GM12878 (cell line): Measurements from ENCODE around the gene EYS. TPM values are rescaled to one million over a fixed set of nuclear protein-coding genes. Genes with fewer than 3 reads are reported as not detected.

Source experiments
- ATAC-seq: fragments of 200-7000 bp; cut with Tn5 transposase; 3 replicates; pipeline ENCODE4 v1.9.1; 2020; ENCODE audit warnings: mild to moderate bottlenecking, moderate library complexity
- BruUV-seq: library from RNA; stranded (reverse); fragments of 400-500 nt; replicated peaks from 2 replicates; lab custom pipeline; 2021; lab: Mats Ljungman, UMichigan
- CTCF ChIA-PET: fragments of 300-600 bp; sonication (Branson Sonifier 250); formaldehyde crosslinking; extraction: SDS; loops from one replicate; lab custom pipeline; 2021; ENCODE audit warnings: inconsistent platforms; lab: Yijun Ruan, JAX
- POLR2A ChIA-PET: fragments of 350-600 bp; formaldehyde crosslinking; extraction: SDS; loops from one replicate; lab custom pipeline; 2021; ENCODE audit warnings: inconsistent platforms; lab: Charles Lee
- RAD21 ChIA-PET: fragments of 300-600 bp; sonication (Branson Sonifier 250); formaldehyde crosslinking; loops from one replicate; lab custom pipeline; 2023; ENCODE audit warnings: antibody characterized with exemption; ENCODE audit not compliant: unreplicated experiment; lab: Charles Lee
- SMC1A ChIA-PET: fragments of 300-600 bp; sonication (Branson Sonifier 250); formaldehyde crosslinking; loops from one replicate; lab custom pipeline; 2023; ENCODE audit not compliant: unreplicated experiment, uncharacterized antibody; lab: Charles Lee
- DNase-seq: peaks from one replicate; pipeline ENCODE4 v3.0.0-alpha.2; 2011; ENCODE audit warnings: low read depth, low spot score
- FAIRE-seq: peaks from 3 replicates; lab custom pipeline; 2011; peaks lifted over from hg19 to GRCh38; lab: Jason Lieb, UNC
- H2AFZ ChIP-seq: 2 replicates; pipeline ENCODE4 v1.6.0; 2011; ENCODE audit warnings: low read depth, low read length, control low read depth; ENCODE audit not compliant: control insufficient read depth
- H3K27ac ChIP-seq: 2 replicates; pipeline ENCODE4 v1.5.1; 2011; ENCODE audit warnings: control low read depth; ENCODE audit not compliant: control insufficient read depth, insufficient read depth
- H3K27me3 ChIP-seq, 2 experiments: replicated peaks in 1 of 2; 2 replicates each; pipeline versions ENCODE4 v1.6.0 to v1.6.1; 2011; ENCODE audit warnings: low read length in 1 of 2; ENCODE audit not compliant: control insufficient read depth in 2 of 2, insufficient read depth in 2 of 2
- H3K36me3 ChIP-seq, 2 experiments: 2 replicates each; pipeline ENCODE4 v1.5.1; 2011; ENCODE audit warnings: low read length in 1 of 2; ENCODE audit not compliant: control insufficient read depth in 2 of 2, insufficient read depth in 2 of 2
- H3K4me1 ChIP-seq: 2 replicates; pipeline ENCODE4 v1.6.1; 2011; ENCODE audit warnings: mild to moderate bottlenecking, low read length, moderate library complexity, mixed read lengths; ENCODE audit not compliant: control insufficient read depth, insufficient read depth
- H3K4me2 ChIP-seq: 2 replicates; pipeline ENCODE4 v1.6.0; 2011; ENCODE audit warnings: control low read depth; ENCODE audit not compliant: control insufficient read depth, insufficient read depth
- H3K4me3 ChIP-seq: fragments of 200-600 bp; sonication (generic); 2 replicates; pipeline ENCODE4 v1.5.1; 2016
- H3K79me2 ChIP-seq: 2 replicates; pipeline ENCODE4 v1.6.0; 2011; ENCODE audit warnings: low read length; ENCODE audit not compliant: control insufficient read depth, insufficient read depth
- H3K9ac ChIP-seq: 2 replicates; pipeline ENCODE4 v1.8.0; 2011; ENCODE audit warnings: low read length, control low read depth, mixed read lengths; ENCODE audit not compliant: control insufficient read depth, insufficient read depth
- H3K9me3 ChIP-seq: replicated peaks from 3 replicates; pipeline ENCODE4 v1.5.1; 2011; ENCODE audit warnings: mild to moderate bottlenecking, low read length; ENCODE audit not compliant: control insufficient read depth, insufficient read depth
- H4K20me1 ChIP-seq: 2 replicates; pipeline ENCODE4 v1.6.0; 2011; ENCODE audit not compliant: control insufficient read depth, insufficient read depth
- BHLHE40 ChIP-seq, 2 experiments: fragments of 450-650 bp in 1 of 2; IDR thresholded peaks; 2 replicates each; pipeline ENCODE4 v1.6.1; 2011 to 2017; ENCODE audit warnings: low read depth in 2 of 2, borderline replicate concordance in 1 of 2, improper control_type of control experiment in 1 of 2, low read length in 1 of 2, mild to moderate bottlenecking in 1 of 2
- CEBPB ChIP-seq, 2 experiments: fragments of 150-350 bp in 1 of 2; IDR thresholded peaks; 2 replicates each; pipeline ENCODE4 v1.6.1; 2012 to 2014; ENCODE audit warnings: low read depth in 2 of 2, low read length in 2 of 2, borderline replicate concordance in 1 of 2, inconsistent platforms in 1 of 2
- ESRRA ChIP-seq: IDR thresholded peaks from 2 replicates; pipeline ENCODE4 v1.6.1; 2012; ENCODE audit warnings: mild to moderate bottlenecking, low read length, improper control_type of control experiment
- HDAC6 ChIP-seq: fragments of 200-600 bp; sonication (generic); IDR thresholded peaks from one replicate; pipeline ENCODE4 v1.8.0; 2017; ENCODE audit warnings: antibody characterized with exemption; ENCODE audit not compliant: unreplicated experiment
- IRF3 ChIP-seq: fragments of 450-650 bp; IDR thresholded peaks from 2 replicates; pipeline ENCODE4 v1.6.1; 2014; ENCODE audit warnings: mild to moderate bottlenecking
- MEF2B ChIP-seq: fragments of 450-650 bp; IDR thresholded peaks from 2 replicates; pipeline ENCODE4 v1.6.1; 2018; ENCODE audit warnings: mild to moderate bottlenecking, moderate library complexity; ENCODE audit not compliant: partially characterized antibody, poor library complexity, severe bottlenecking
- NFIC ChIP-seq: IDR thresholded peaks from 2 replicates; pipeline ENCODE4 v1.6.1; 2012; ENCODE audit warnings: low read depth, mild to moderate bottlenecking, inconsistent platforms, low read length, moderate library complexity
- PML ChIP-seq: IDR thresholded peaks from 2 replicates; pipeline ENCODE4 v1.6.1; 2012; ENCODE audit warnings: low read length, inconsistent platforms
- POLR2AphosphoS2 ChIP-seq: IDR thresholded peaks from 2 replicates; pipeline ENCODE4 v1.6.1; 2011; ENCODE audit warnings: low read depth, mild to moderate bottlenecking, low read length, improper control_type of control experiment, moderate library complexity
- SRF ChIP-seq, 2 experiments: IDR thresholded peaks; 2 replicates each; pipeline ENCODE4 v1.6.1; 2011; ENCODE audit warnings: low read depth in 2 of 2, low read length in 2 of 2, mild to moderate bottlenecking in 1 of 2, moderate library complexity in 1 of 2
- STAT3 ChIP-seq: IDR thresholded peaks from 2 replicates; pipeline ENCODE4 v1.6.1; 2011; ENCODE audit warnings: low read depth, low read length, improper control_type of control experiment
- TCF3 ChIP-seq: IDR thresholded peaks from 2 replicates; pipeline ENCODE4 v1.6.1; 2012; ENCODE audit warnings: low read depth, mild to moderate bottlenecking, low read length, borderline replicate concordance; ENCODE audit not compliant: insufficient read depth
- TCF7 ChIP-seq: IDR thresholded peaks from 2 replicates; pipeline ENCODE4 v1.6.1; 2014; ENCODE audit warnings: antibody characterized with exemption, borderline replicate concordance
- WRNIP1 ChIP-seq: IDR thresholded peaks from 2 replicates; pipeline ENCODE4 v1.6.1; 2011; ENCODE audit warnings: low read depth, low read length, improper control_type of control experiment, borderline replicate concordance
- ZNF274 ChIP-seq: IDR thresholded peaks from one replicate; pipeline ENCODE4 v1.8.0; 2011; ENCODE audit not compliant: insufficient read length, insufficient read depth
- ZNF687 ChIP-seq: fragments of 450-650 bp; IDR thresholded peaks from 2 replicates; pipeline ENCODE4 v1.6.1; 2017; ENCODE audit warnings: mild to moderate bottlenecking, moderate library complexity
- ZSCAN29 ChIP-seq: fragments of 450-650 bp; IDR thresholded peaks from 2 replicates; pipeline ENCODE4 v1.6.1; 2017; ENCODE audit warnings: mild to moderate bottlenecking, moderate library complexity
- WGBS: methylation state at CpG from one replicate; pipeline ENCODE4 v1.1.6; 2016; ENCODE audit warnings: low lambda C conversion rate; ENCODE audit not compliant: insufficient replicate concordance, insufficient coverage; ENCODE audit errors: missing lambda C conversion rate; 5-methylcytosine and 5-hydroxymethylcytosine counted together
- in situ Hi-C: fragments of 300-500 bp; cut with MboI; formaldehyde crosslinking; loops from 9 replicates; pipeline ENCODE4 v1.14.3; 2018; ENCODE audit warnings: mixed read lengths
- intact Hi-C: fragments of 100-400 bp; cut with micrococcal nuclease; formaldehyde crosslinking; loops from one replicate; pipeline ENCODE4 v1.14.2; 2022; ENCODE audit not compliant: unreplicated experiment
- polyA plus RNA-seq, 11 experiments: library from polyadenylated mRNA; depleted of rRNA in 4 of 11; unstranded in 6 of 11; stranded (reverse) in 5 of 11; fragments of >200 nt; fragmentation: Nextera tagmentation in 4 of 11; fragmentation: Illumina TruSeq in 1 of 11; extraction: Ambion mirVana in 4 of 11; extraction: Trizol in 1 of 11; gene quantifications; 1 replicate in 1 of 11; 2 replicates in 10 of 11; pipeline versions ENCODE4 v1.2.1 to v1.2.3, GENCODE V29; 2011 to 2016; ENCODE audit warnings: inconsistent platforms in 2 of 11, missing spikeins in 2 of 11, low read depth in 1 of 11
- total RNA-seq, 4 experiments: library from RNA; depleted of rRNA in 3 of 4; stranded (reverse); fragments of >200 nt in 3 of 4; fragmentation: Illumina TruSeq in 1 of 4; extraction: Trizol in 1 of 4; gene quantifications; 2 replicates each; pipeline versions ENCODE4 v1.2.1 to v1.2.3, GENCODE V29; 2013 to 2021
- TF ChIP-seq, protein P1 (sequence below): fragments of 450-650 bp; IDR thresholded peaks from 2 replicates; pipeline ENCODE4 v1.6.1; 2017; ENCODE audit warnings: antibody characterized with exemption, mild to moderate bottlenecking, moderate library complexity

The EYS gene
- total and polyA plus RNA-seq, 10 of the 15 experiments (the other 5 are each of a cell fraction or from before 2014, with no cell fraction given) = under 0.01 to 0.14 (median 0.02) TPM; not detected in 1

DNA sequence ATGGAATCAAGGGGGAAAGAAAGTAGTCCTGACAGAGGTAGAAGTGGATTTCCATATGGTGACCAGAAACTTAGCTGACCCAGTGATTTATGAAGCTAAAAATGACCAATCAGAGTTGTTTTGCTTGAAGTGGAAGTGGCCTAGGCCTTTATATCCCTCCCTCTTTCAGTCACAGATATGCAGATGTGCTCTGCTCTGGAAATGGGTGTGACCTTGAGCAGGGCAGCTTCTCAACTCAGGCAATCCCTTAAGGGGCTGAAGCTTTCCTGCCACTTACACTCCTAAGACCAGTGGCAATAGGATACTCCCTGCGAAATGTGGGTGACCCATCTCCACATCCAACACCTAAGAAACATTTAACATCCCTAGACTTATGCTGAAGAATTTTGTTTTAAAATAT, 256.6 kb downstream of the EYS start:
- CTCF ChIA-PET = no interaction called here
- H3K4me2 ChIP-seq = no peak overlapping the region
- in situ Hi-C loops = no loop called here
- H3K4me1 ChIP-seq = no peaks in the 10 kb centered on the region
- H3K4me3 ChIP-seq = no peak overlapping the region
- FAIRE-seq (no peak), DNase-seq (no peak), ATAC-seq (no peak)
- intact Hi-C loops = no loop called here
- H2AFZ ChIP-seq = no peak overlapping the region
- H3K9me3 ChIP-seq = no peaks in the 10 kb centered on the region
- no peaks in the 10 kb centered on the region for H3K36me3 ChIP-seq
- RAD21 ChIA-PET = no interaction called here
- no peak for TF ChIP-seq HDAC6
- TF ChIP-seq POLR2AphosphoS2 = no peak
- no peak for TF ChIP-seq NFIC
- TF ChIP-seq TCF3 = no peak
- TF ChIP-seq ZNF687 = no peak
- TF ChIP-seq TCF7 = no peak
- TF ChIP-seq, protein P1, sequence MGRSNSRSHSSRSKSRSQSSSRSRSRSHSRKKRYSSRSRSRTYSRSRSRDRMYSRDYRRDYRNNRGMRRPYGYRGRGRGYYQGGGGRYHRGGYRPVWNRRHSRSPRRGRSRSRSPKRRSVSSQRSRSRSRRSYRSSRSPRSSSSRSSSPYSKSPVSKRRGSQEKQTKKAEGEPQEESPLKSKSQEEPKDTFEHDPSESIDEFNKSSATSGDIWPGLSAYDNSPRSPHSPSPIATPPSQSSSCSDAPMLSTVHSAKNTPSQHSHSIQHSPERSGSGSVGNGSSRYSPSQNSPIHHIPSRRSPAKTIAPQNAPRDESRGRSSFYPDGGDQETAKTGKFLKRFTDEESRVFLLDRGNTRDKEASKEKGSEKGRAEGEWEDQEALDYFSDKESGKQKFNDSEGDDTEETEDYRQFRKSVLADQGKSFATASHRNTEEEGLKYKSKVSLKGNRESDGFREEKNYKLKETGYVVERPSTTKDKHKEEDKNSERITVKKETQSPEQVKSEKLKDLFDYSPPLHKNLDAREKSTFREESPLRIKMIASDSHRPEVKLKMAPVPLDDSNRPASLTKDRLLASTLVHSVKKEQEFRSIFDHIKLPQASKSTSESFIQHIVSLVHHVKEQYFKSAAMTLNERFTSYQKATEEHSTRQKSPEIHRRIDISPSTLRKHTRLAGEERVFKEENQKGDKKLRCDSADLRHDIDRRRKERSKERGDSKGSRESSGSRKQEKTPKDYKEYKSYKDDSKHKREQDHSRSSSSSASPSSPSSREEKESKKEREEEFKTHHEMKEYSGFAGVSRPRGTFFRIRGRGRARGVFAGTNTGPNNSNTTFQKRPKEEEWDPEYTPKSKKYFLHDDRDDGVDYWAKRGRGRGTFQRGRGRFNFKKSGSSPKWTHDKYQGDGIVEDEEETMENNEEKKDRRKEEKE = no peak
- TF ChIP-seq ESRRA = no peak
- TF ChIP-seq WRNIP1 = no peak
- TF ChIP-seq STAT3 = no peak
- TF ChIP-seq MEF2B = no peak
- TF ChIP-seq BHLHE40 (IDR thresholded peaks at IDR 0.05; ENCODE audit: borderline replicate concordance in 1 of 2, low read depth in 2 of 2, low read length in 1 of 2) = no peak
- TF ChIP-seq SRF (IDR thresholded peaks at IDR 0.05; ENCODE audit: low read depth in 2 of 2, low read length in 2 of 2) = no peak
- no peak for TF ChIP-seq CEBPB (IDR thresholded peaks at IDR 0.05; ENCODE audit: borderline replicate concordance in 1 of 2, low read depth in 2 of 2, low read length in 2 of 2)
- TF ChIP-seq ZNF274 = no peak
- no peak for TF ChIP-seq IRF3
- no peak for TF ChIP-seq PML
- no peak for TF ChIP-seq ZSCAN29
- TF ChIP-seq, all 136 proteins: peak for 0
- ChIA-PET POLR2A (no interaction called here), SMC1A (interaction anchor here (0.8 kb wide), 1 partner anchor 17 kb away, joined by 4 read pairs; no protein-coding TSS in a partner anchor)
- H3K79me2 ChIP-seq = no peaks in the 10 kb centered on the region
- no peak overlapping the region for H3K27ac ChIP-seq
- no TSS peak for BruUV-seq
- no peaks in the 10 kb centered on the region for H4K20me1 ChIP-seq
- no peak overlapping the region for H3K9ac ChIP-seq
- no peaks in the 10 kb centered on the region for H3K27me3 ChIP-seq
- WGBS = 0% methylated on average over 1 of the region's 1 CpG
